ENCODE results near the gene GALNT2.

GALNT2 gene

DNA sequence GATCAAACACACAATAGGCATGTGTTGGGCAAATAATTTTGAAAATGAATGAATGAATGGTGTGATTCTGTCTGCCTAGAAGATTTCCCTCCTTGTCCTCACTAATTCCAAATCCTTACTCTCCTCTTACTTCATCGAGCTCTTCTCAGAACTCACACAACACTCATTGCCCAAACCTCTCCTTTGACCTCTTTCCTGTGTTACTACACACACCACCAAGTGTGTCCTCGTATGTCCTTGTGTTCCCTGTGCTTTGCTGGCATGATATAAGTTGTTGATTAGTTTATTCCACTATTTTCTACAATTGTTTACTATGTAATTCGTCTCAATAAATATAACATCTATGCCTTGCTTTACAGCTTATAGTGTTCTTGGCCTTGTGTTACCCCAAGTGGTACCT, 41.4 kb upstream of the GALNT2 start:
- Histone ChIP-seq H3K79me2 (ENCODE audit: insufficient read depth, low read length) (no peaks in the 10 kb centered on the region), H3K9me2 (replicated peaks; ENCODE audit: insufficient read depth, low read length) (no peaks in the 10 kb centered on the region), H3K4me2 (ENCODE audit: low read depth, low read length, poor library complexity, severe bottlenecking) (no peak overlapping the region), H3K9ac (ENCODE audit: low read length) (no peak overlapping the region), H2AFZ (ENCODE audit: low read depth, low read length, severe bottlenecking) (no peak overlapping the region), H3F3A (ENCODE audit: insufficient read depth) (no peaks in the 10 kb centered on the region), H3K9me3 (ENCODE audit: insufficient read depth, low read length) (no peaks in the 10 kb centered on the region), H3K4me3 (ENCODE audit: insufficient read depth, low read length, poor library complexity, severe bottlenecking) (no peak overlapping the region), H3K27ac (ENCODE audit: low read depth, low read length) (no peak overlapping the region), H3K27me3 (ENCODE audit: low read length) (no peaks in the 10 kb centered on the region), H3K36me3 (ENCODE audit: low read length) (no peaks in the 10 kb centered on the region), H4K20me1 (ENCODE audit: low read depth, low read length) (no peaks in the 10 kb centered on the region)
- TF ChIP-seq EZH2phosphoT487 (conservative IDR thresholded peaks at IDR 0.05; ENCODE audit: low read length) = no peak
- TF ChIP-seq, protein P1, sequence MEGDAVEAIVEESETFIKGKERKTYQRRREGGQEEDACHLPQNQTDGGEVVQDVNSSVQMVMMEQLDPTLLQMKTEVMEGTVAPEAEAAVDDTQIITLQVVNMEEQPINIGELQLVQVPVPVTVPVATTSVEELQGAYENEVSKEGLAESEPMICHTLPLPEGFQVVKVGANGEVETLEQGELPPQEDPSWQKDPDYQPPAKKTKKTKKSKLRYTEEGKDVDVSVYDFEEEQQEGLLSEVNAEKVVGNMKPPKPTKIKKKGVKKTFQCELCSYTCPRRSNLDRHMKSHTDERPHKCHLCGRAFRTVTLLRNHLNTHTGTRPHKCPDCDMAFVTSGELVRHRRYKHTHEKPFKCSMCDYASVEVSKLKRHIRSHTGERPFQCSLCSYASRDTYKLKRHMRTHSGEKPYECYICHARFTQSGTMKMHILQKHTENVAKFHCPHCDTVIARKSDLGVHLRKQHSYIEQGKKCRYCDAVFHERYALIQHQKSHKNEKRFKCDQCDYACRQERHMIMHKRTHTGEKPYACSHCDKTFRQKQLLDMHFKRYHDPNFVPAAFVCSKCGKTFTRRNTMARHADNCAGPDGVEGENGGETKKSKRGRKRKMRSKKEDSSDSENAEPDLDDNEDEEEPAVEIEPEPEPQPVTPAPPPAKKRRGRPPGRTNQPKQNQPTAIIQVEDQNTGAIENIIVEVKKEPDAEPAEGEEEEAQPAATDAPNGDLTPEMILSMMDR (IDR thresholded peaks at IDR 0.05; ENCODE audit: insufficient read depth, low read length, poor library complexity, severe bottlenecking) = no peak

DNA sequence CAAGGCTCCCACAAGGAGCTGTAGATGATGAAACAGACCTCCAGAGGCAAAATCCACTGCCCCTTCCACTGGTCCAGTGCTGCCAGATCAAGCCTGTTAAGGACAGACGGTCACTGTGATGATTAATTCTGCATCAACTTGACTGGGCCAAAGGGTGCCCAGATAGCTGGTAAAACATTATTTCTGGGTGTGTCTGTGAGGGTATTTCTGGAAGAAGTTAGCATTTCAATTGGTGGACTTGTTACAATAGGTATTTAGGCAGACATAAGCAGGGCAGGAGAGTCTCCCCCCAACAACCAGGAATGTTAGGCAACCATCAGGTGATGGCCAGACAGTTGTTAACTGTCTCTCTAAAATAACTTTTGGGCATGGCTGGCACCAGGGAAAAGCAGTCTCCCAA, 40.9 kb upstream of the GALNT2 start:
- Histone ChIP-seq H3K9me3 (ENCODE audit: insufficient read depth, low read length) (no peaks in the 10 kb centered on the region), H3K79me2 (ENCODE audit: insufficient read depth, low read length) (no peaks in the 10 kb centered on the region), H3F3A (ENCODE audit: insufficient read depth) (no peaks in the 10 kb centered on the region), H3K9me2 (replicated peaks; ENCODE audit: insufficient read depth, low read length) (no peaks in the 10 kb centered on the region), H3K9ac (ENCODE audit: low read length) (no peak overlapping the region), H3K36me3 (ENCODE audit: low read length) (no peaks in the 10 kb centered on the region), H3K4me3 (ENCODE audit: insufficient read depth, low read length, poor library complexity, severe bottlenecking) (no peak overlapping the region), H4K20me1 (ENCODE audit: low read depth, low read length) (no peaks in the 10 kb centered on the region), H3K4me2 (ENCODE audit: low read depth, low read length, poor library complexity, severe bottlenecking) (no peak overlapping the region), H2AFZ (ENCODE audit: low read depth, low read length, severe bottlenecking) (no peak overlapping the region), H3K27ac (ENCODE audit: low read depth, low read length) (no peak overlapping the region), H3K27me3 (ENCODE audit: low read length) (no peaks in the 10 kb centered on the region)
- no peak for TF ChIP-seq EZH2phosphoT487 (conservative IDR thresholded peaks at IDR 0.05; ENCODE audit: low read length)
- TF ChIP-seq, protein P1 (IDR thresholded peaks at IDR 0.05; ENCODE audit: insufficient read depth, low read length, poor library complexity, severe bottlenecking) = no peak

DNA sequence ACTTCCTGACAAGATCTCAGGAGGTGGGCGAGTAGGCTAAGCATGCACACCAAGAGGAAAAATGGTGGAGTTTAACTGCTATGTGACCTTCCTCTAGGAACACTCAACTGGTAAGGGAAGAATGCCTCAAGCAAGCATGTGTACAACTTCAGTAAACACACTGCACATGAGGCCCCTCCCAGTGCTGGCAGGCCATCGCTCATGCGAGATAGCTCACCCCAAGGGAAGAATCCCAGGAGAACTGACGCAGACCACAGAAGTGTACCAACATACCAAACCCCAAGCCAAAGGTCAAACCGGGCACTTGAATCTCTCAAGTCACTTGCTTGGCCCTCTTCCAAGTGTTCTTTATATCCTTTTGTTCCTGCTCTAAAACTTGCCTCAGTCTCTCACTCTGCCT, 40.5 kb upstream of the GALNT2 start:
- Histone ChIP-seq H3K27me3 (ENCODE audit: low read length) (no peaks in the 10 kb centered on the region), H3K9me3 (ENCODE audit: insufficient read depth, low read length) (no peaks in the 10 kb centered on the region), H4K20me1 (ENCODE audit: low read depth, low read length) (no peaks in the 10 kb centered on the region), H3K79me2 (ENCODE audit: insufficient read depth, low read length) (no peaks in the 10 kb centered on the region), H3K4me2 (ENCODE audit: low read depth, low read length, poor library complexity, severe bottlenecking) (no peak overlapping the region), H3K36me3 (ENCODE audit: low read length) (no peaks in the 10 kb centered on the region), H3K9ac (ENCODE audit: low read length) (no peak overlapping the region), H3F3A (ENCODE audit: insufficient read depth) (no peaks in the 10 kb centered on the region), H3K4me3 (ENCODE audit: insufficient read depth, low read length, poor library complexity, severe bottlenecking) (no peak overlapping the region), H3K9me2 (replicated peaks; ENCODE audit: insufficient read depth, low read length) (no peaks in the 10 kb centered on the region), H2AFZ (ENCODE audit: low read depth, low read length, severe bottlenecking) (no peak overlapping the region), H3K27ac (ENCODE audit: low read depth, low read length) (no peak overlapping the region)
- no peak for TF ChIP-seq EZH2phosphoT487 (conservative IDR thresholded peaks at IDR 0.05; ENCODE audit: low read length)
- TF ChIP-seq, protein P1 (IDR thresholded peaks at IDR 0.05; ENCODE audit: insufficient read depth, low read length, poor library complexity, severe bottlenecking) = no peak
